HG03103 (cell line): ENCODE data around the gene MTARC1.

ENCODE experiments used
- ATAC-seq: cut with Tn5 transposase; IDR thresholded peaks from one replicate; pipeline ENCODE4 v1.9.1; 2021; ENCODE audit warnings: low read depth; ENCODE audit not compliant: unreplicated experiment

MTARC1 gene

GRCh38 chr1:220786337-220787068 is at the start of gene MTARC1:
MTARC1 (plus strand) TSS chr1:220786913; CDS start chr1:220786945, 32 bp downstream.
- ATAC-seq: peak; percentile 74

GRCh38 chr1:220741349-220741748 is 45.4 kb upstream of the MTARC1 start:
- ATAC-seq: no peak

- no peak for ATAC-seq
Measured at GRCh38 chr1:220741825-220742224, 44.9 kb upstream of the MTARC1 start.

- no peak for ATAC-seq
Measured at GRCh38 chr1:220742520-220742919, 44.2 kb upstream of the MTARC1 start.

GRCh38 chr1:220746851-220747250 is 39.9 kb upstream of the MTARC1 start:
- ATAC-seq: no peak

GRCh38 chr1:220747437-220748088 is 39.1 kb upstream of the MTARC1 start:
- peak; percentile 18 for ATAC-seq

GRCh38 chr1:220748089-220748934 is 38.4 kb upstream of the MTARC1 start, which contains the start of gene MTARC2:
MTARC2 (plus strand) TSS chr1:220748322; CDS start chr1:220748532, 210 bp downstream.
- peak; percentile 80 for ATAC-seq

- ATAC-seq: no peak
Measured at GRCh38 chr1:220748936-220749335, 37.8 kb upstream of the MTARC1 start.

GRCh38 chr1:220750131-220750515 is 36.6 kb upstream of the MTARC1 start:
- no peak for ATAC-seq

GRCh38 chr1:220751111-220751510 is 35.6 kb upstream of the MTARC1 start:
- no peak for ATAC-seq

- ATAC-seq: no peak
Measured at GRCh38 chr1:220754212-220754917, 32.3 kb upstream of the MTARC1 start.

GRCh38 chr1:220754918-220755295 is 31.8 kb upstream of the MTARC1 start:
- ATAC-seq: no peak

- no peak for ATAC-seq
Measured at GRCh38 chr1:220755309-220755708, 31.4 kb upstream of the MTARC1 start.

- no peak for ATAC-seq
Measured at GRCh38 chr1:220757441-220757840, 29.3 kb upstream of the MTARC1 start.

GRCh38 chr1:220759147-220759546 is 27.6 kb upstream of the MTARC1 start:
- no peak for ATAC-seq

- ATAC-seq: no peak
Measured at GRCh38 chr1:220761688-220762427, 24.9 kb upstream of the MTARC1 start.

- ATAC-seq: no peak
Measured at GRCh38 chr1:220764757-220765156, 22.0 kb upstream of the MTARC1 start.

- no peak for ATAC-seq
Measured at GRCh38 chr1:220767312-220768125, 19.2 kb upstream of the MTARC1 start.

- ATAC-seq: no peak
Measured at GRCh38 chr1:220768126-220768601, 18.5 kb upstream of the MTARC1 start.
